KMS-11 (cell line): Measurements from ENCODE around the gene POLR1F.
A peak's percentile ranks its signal among the peaks of the same experiment; 100 is the strongest.

Experiments used
- H2AFZ ChIP-seq: fragments of 200-600 bp; sonication (generic); 2 replicates; pipeline ENCODE4 v1.6.1; 2016; ENCODE audit warnings: antibody characterized with exemption, mixed run types, low read depth
- H3K27ac ChIP-seq: fragments of 200-600 bp; sonication (generic); 2 replicates; pipeline ENCODE4 v1.6.1; 2016; ENCODE audit warnings: mild to moderate bottlenecking, mixed run types
- H3K27me3 ChIP-seq: fragments of 200-600 bp; sonication (generic); 2 replicates; pipeline ENCODE4 v1.6.1; 2017; ENCODE audit warnings: mild to moderate bottlenecking, low read depth, mixed run types, moderate library complexity; ENCODE audit not compliant: insufficient read depth
- H3K36me3 ChIP-seq: fragments of 200-600 bp; sonication (generic); 2 replicates; pipeline ENCODE4 v1.6.1; 2017; ENCODE audit warnings: mild to moderate bottlenecking, mixed run types; ENCODE audit not compliant: insufficient read depth
- H3K4me1 ChIP-seq: fragments of 200-600 bp; sonication (generic); 2 replicates; pipeline ENCODE4 v1.6.1; 2016; ENCODE audit warnings: mild to moderate bottlenecking, low read depth, mixed run types; ENCODE audit not compliant: poor library complexity, severe bottlenecking
- H3K4me2 ChIP-seq: fragments of 200-600 bp; sonication (generic); 2 replicates; pipeline ENCODE4 v1.7.0; 2016; ENCODE audit warnings: mild to moderate bottlenecking, mixed run types
- H3K4me3 ChIP-seq: fragments of 200-600 bp; sonication (generic); IDR thresholded peaks from 2 replicates; pipeline ENCODE4 v1.6.1; 2017; ENCODE audit warnings: low read depth, low read length, mixed read lengths; ENCODE audit not compliant: insufficient read depth
- H3K79me2 ChIP-seq: fragments of 200-600 bp; sonication (generic); 2 replicates; pipeline ENCODE4 v1.6.1; 2016; ENCODE audit warnings: low read depth, mixed run types; ENCODE audit not compliant: insufficient read depth
- H3K9ac ChIP-seq: fragments of 200-600 bp; sonication (generic); 2 replicates; pipeline ENCODE4 v1.6.1; 2016; ENCODE audit warnings: mild to moderate bottlenecking, mixed run types
- H4K20me1 ChIP-seq: fragments of 200-600 bp; sonication (generic); 2 replicates; pipeline ENCODE4 v1.6.1; 2016; ENCODE audit warnings: mild to moderate bottlenecking, mixed run types; ENCODE audit not compliant: insufficient read depth
- TF ChIP-seq, protein P1 (sequence below): fragments of 200-600 bp; sonication (generic); conservative IDR thresholded peaks from 2 replicates; pipeline ENCODE4 v1.6.1; 2017; ENCODE audit warnings: low read depth, mild to moderate bottlenecking, antibody characterized with exemption, low read length, moderate library complexity, mixed read lengths

Gene POLR1F

DNA sequence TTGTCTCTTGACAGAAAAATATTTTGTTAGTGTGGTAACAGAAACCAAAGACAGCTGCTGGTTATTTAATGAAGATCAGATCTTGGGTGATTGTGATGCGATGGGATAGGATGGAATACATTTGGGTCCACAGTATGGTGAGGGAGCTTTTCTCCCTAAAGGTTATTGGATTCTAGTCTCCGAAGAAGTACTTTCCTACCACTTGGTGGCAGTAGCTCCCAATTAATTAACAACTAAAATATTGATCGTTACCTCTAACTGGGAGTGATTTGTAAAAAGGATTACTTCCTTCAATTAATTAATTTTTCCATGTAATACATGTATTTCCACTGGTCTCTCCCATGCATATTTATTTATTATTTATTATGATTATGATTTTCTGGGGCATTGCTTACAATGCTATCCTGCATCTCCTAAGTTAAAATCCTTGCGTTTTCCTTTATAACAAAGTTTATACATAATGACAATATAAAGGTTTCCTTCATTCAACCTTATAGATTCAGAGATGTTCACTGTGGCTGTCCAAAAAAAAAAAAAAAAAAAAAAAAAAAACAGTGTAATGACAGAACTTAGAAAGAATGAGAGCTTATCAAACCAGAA, 39.0 kb upstream of the POLR1F start:
- Histone ChIP-seq H3K4me3 (no peak overlapping the region), H2AFZ (no peak overlapping the region), H3K36me3 (no peaks in the 10 kb centered on the region), H3K4me2 (no peak overlapping the region), H3K27me3 (no peaks in the 10 kb centered on the region), H3K4me1 (no peaks in the 10 kb centered on the region), H3K27ac (no peak overlapping the region), H4K20me1 (no peaks in the 10 kb centered on the region), H3K79me2 (no peaks in the 10 kb centered on the region), H3K9ac (no peak overlapping the region)
- TF ChIP-seq, protein P1, sequence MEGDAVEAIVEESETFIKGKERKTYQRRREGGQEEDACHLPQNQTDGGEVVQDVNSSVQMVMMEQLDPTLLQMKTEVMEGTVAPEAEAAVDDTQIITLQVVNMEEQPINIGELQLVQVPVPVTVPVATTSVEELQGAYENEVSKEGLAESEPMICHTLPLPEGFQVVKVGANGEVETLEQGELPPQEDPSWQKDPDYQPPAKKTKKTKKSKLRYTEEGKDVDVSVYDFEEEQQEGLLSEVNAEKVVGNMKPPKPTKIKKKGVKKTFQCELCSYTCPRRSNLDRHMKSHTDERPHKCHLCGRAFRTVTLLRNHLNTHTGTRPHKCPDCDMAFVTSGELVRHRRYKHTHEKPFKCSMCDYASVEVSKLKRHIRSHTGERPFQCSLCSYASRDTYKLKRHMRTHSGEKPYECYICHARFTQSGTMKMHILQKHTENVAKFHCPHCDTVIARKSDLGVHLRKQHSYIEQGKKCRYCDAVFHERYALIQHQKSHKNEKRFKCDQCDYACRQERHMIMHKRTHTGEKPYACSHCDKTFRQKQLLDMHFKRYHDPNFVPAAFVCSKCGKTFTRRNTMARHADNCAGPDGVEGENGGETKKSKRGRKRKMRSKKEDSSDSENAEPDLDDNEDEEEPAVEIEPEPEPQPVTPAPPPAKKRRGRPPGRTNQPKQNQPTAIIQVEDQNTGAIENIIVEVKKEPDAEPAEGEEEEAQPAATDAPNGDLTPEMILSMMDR = peak; percentile 78

DNA sequence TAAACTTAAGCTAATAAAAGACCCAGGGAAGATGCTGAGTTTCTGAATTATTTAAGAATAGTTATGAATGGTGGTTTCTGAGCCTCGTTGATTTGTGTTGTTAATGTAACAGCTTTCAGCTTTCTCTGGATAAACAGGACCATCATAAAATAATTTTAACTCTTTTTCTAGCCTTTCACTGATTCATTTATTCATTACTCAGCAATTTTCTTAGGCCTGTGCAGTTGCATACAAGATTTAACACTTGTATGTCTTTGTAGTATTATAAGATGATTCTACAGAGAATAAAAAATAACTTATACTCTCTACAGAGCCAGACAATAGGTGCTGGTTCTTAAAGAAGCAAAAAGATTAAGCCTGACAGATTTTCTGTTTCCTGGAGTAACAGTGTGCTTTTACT, 35.2 kb upstream of the POLR1F start:
- H3K36me3 ChIP-seq = no peaks in the 10 kb centered on the region
- H3K79me2 ChIP-seq = no peaks in the 10 kb centered on the region
- H2AFZ ChIP-seq = no peak overlapping the region
- H3K27me3 ChIP-seq = no peaks in the 10 kb centered on the region
- no peak overlapping the region for H3K4me2 ChIP-seq
- no peaks in the 10 kb centered on the region for H3K4me1 ChIP-seq
- no peak overlapping the region for H3K4me3 ChIP-seq
- H3K9ac ChIP-seq = no peak overlapping the region
- H4K20me1 ChIP-seq = no peaks in the 10 kb centered on the region
- TF ChIP-seq, protein P1 = no peak
- no peak overlapping the region for H3K27ac ChIP-seq

DNA sequence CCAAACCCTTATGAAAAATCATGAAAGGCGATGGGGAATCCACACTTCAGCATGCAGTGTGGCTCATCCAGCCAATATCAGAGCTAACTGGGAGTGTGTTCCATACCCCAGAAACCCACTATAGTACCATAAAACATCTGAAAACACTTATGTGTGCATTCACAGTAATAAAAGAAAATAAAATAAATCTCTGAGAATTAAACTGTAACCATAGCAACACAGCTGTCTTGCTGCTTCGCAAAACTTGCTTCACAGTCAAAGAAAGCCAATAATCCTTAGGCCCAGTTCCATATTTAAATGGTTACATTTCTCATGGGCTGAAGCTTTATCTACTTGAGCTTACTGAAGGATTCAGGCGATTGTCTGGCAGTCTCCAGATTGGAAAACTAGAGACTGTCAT, 19.9 kb upstream of the POLR1F start:
- H3K4me2 ChIP-seq = no peak overlapping the region
- no peak overlapping the region for H3K9ac ChIP-seq
- no peaks in the 10 kb centered on the region for H3K27me3 ChIP-seq
- no peak overlapping the region for H3K4me3 ChIP-seq
- no peak overlapping the region for H2AFZ ChIP-seq
- H3K36me3 ChIP-seq = no peaks in the 10 kb centered on the region
- no peak overlapping the region for H3K27ac ChIP-seq
- no peaks in the 10 kb centered on the region for H3K79me2 ChIP-seq
- no peaks in the 10 kb centered on the region; the same call in 1 of the 2 replicates for H4K20me1 ChIP-seq
- TF ChIP-seq, protein P1 = no peak
- no peaks in the 10 kb centered on the region for H3K4me1 ChIP-seq

DNA sequence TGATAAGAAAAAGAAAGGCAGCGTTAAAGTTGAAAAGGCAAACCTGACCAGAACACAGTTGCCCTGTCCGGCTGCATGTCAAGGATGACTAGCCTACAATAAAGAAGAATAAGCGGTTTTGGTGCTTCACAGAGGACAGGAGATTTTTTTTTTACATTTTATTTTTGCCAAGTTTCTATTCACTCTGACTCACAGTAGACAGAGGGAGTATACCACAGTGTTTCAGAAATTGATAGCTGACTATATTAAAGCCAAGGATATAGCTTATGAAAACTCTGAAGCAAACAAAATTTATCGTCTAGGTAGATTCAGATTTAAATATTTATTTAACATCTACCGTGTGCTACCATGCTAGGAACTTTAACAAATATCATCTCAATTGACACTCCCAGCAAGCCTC, 16.9 kb upstream of the POLR1F start:
- TF ChIP-seq, protein P1 = no peak
- Histone ChIP-seq H3K79me2 (no peaks in the 10 kb centered on the region), H3K36me3 (no peaks in the 10 kb centered on the region), H3K27ac (no peak overlapping the region), H3K4me2 (no peak overlapping the region), H3K4me1 (no peaks in the 10 kb centered on the region), H3K9ac (no peak overlapping the region), H4K20me1 (no peaks in the 10 kb centered on the region), H2AFZ (no peak overlapping the region), H3K27me3 (no peaks in the 10 kb centered on the region), H3K4me3 (no peak overlapping the region)
